Thoracic aorta (tissue), 2 donors: ENCODE measurements around the gene XPC. TPM values are rescaled to one million over a fixed set of nuclear protein-coding genes. Genes with fewer than 3 reads are reported as not detected.

Experiments
- ATAC-seq: fragments of 150-250 bp; one replicate; pipeline ENCODE4 v1.8.0; 2017; ENCODE audit warnings: low read depth; ENCODE audit not compliant: insufficient number of reproducible peaks, low FRiP score
- DNase-seq: peaks from one replicate; pipeline ENCODE4 v3.0.0-alpha.2; 2020; ENCODE audit warnings: low spot score
- H3K27ac ChIP-seq, 2 donors: fragments of 200-600 bp; sonication (generic); 1 replicate in 1 of 2; 2 replicates in 1 of 2; pipeline ENCODE4 v1.5.1; 2016; ENCODE audit warnings: mild to moderate bottlenecking in 2 of 2, moderate library complexity in 2 of 2
- H3K27me3 ChIP-seq: fragments of 200-600 bp; sonication (generic); replicated peaks from 2 replicates; pipeline ENCODE4 v1.6.0; 2016; ENCODE audit warnings: mild to moderate bottlenecking; ENCODE audit not compliant: insufficient read depth
- H3K36me3 ChIP-seq: fragments of 200-600 bp; sonication (generic); one replicate; pipeline ENCODE4 v1.5.1; 2016
- H3K4me1 ChIP-seq, 2 donors: fragments of 200-600 bp; sonication (generic); 1 replicate in 1 of 2; 2 replicates in 1 of 2; pipeline versions ENCODE4 v1.5.1 to v1.6.0; 2016; ENCODE audit warnings: low read depth in 2 of 2, mild to moderate bottlenecking in 1 of 2; ENCODE audit not compliant: control insufficient read depth in 1 of 2
- H3K4me3 ChIP-seq: fragments of 200-600 bp; sonication (generic); 2 replicates; pipeline ENCODE4 v1.5.1; 2016; ENCODE audit warnings: mild to moderate bottlenecking
- H3K9me3 ChIP-seq: fragments of 200-600 bp; sonication (generic); 2 replicates; pipeline ENCODE4 v1.5.1; 2016
- CTCF ChIP-seq: fragments of 200-600 bp; sonication (generic); IDR thresholded peaks from one replicate; pipeline ENCODE4 v1.5.1; 2019; ENCODE audit warnings: antibody characterized with exemption
- total RNA-seq, 2 donors: library from RNA; depleted of rRNA; stranded (reverse); fragments of >200 nt; gene quantifications; one replicate each; pipeline versions ENCODE4 v1.1.0 to v1.2.3, GENCODE V29; 2016

XPC gene
- total RNA-seq, 2 donors from 2014 or later: 49.2 to 57.1 TPM

GRCh38 chr3:14152233-14152962, 26.0 kb downstream of the XPC start:
- TF ChIP-seq CTCF: no peak
- H3K4me1 ChIP-seq: peaks cover 5 to 8% of the 10 kb centered on the region in 2 donors
- H3K4me3 ChIP-seq: no peak overlapping the region
- ATAC-seq (no peak), DNase-seq (no peak)
- peaks cover 48% of the 10 kb centered on the region for H3K36me3 ChIP-seq
- H3K9me3 ChIP-seq: no peaks in the 10 kb centered on the region
- no peaks in the 10 kb centered on the region for H3K27me3 ChIP-seq
- H3K27ac ChIP-seq: no peak overlapping the region

GRCh38 chr3:14151471-14152083, 26.8 kb downstream of the XPC start:
- Histone ChIP-seq H3K27me3 (no peaks in the 10 kb centered on the region), H3K9me3 (no peaks in the 10 kb centered on the region), H3K4me1 (peaks cover 10 to 16% of the 10 kb centered on the region in 2 donors), H3K27ac (no peak overlapping the region), H3K36me3 (peaks cover 40% of the 10 kb centered on the region), H3K4me3 (no peak overlapping the region)
- no peak for ATAC-seq
- no peak for DNase-seq
- no peak for TF ChIP-seq CTCF

- Histone ChIP-seq H3K4me3 (no peak overlapping the region), H3K4me1 (peaks cover 19 to 25% of the 10 kb centered on the region in 2 donors), H3K27me3 (no peaks in the 10 kb centered on the region), H3K27ac (no peak overlapping the region), H3K36me3 (peaks cover 33% of the 10 kb centered on the region), H3K9me3 (no peaks in the 10 kb centered on the region)
- ATAC-seq: no peak
- TF ChIP-seq CTCF: no peak
- no peak for DNase-seq
Observed at GRCh38 chr3:14150491-14151230, 27.7 kb downstream of the XPC start.

GRCh38 chr3:14150078-14150477, 28.3 kb downstream of the XPC start:
- no peaks in the 10 kb centered on the region for H3K9me3 ChIP-seq
- H3K36me3 ChIP-seq: peaks cover 33% of the 10 kb centered on the region
- DNase-seq (no peak), ATAC-seq (no peak)
- TF ChIP-seq CTCF: no peak
- H3K4me3 ChIP-seq: no peak overlapping the region
- no peaks in the 10 kb centered on the region for H3K27me3 ChIP-seq
- H3K4me1 ChIP-seq: peaks cover 25 to 31% of the 10 kb centered on the region in 2 donors
- H3K27ac ChIP-seq: no peak overlapping the region
